Left forelimb (tissue), 1 donor: ENCODE results near the gene TAF11L11.
"Not testable (repeated sequence)": the region's sequence is repeated elsewhere in the genome, so short reads cannot be mapped to it uniquely, and the experiment has no call there.

Experiments used
- DNase-seq: peaks from one replicate; pipeline ENCODE4 v3.0.0-alpha.2; 2018; ENCODE audit warnings: low spot score

Gene TAF11L11

DNA sequence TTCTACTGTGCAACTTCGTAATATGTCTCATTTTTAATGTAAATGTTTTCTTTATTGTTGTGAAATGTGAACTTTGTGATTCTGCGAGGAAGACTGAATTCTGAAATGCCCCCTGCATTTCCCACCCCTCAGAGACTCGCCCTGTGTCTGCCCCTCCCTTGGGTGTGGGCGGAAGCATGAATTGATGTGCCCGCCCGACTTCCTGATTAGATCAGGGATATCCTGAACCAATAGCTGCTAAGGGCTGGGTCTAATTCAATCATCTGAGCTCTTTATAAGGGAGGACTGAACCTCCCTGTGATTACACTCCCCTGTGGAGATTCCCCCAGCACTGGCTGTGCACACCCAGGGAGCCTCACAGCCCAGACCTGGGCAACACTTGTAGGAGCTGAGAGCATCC is at the start of gene TAF11L11:
Gene TAF11L11, plus strand, starts transcription at position 304 of the 400 bp plus-strand sequence.
- not testable (repeated sequence) for DNase-seq

DNA sequence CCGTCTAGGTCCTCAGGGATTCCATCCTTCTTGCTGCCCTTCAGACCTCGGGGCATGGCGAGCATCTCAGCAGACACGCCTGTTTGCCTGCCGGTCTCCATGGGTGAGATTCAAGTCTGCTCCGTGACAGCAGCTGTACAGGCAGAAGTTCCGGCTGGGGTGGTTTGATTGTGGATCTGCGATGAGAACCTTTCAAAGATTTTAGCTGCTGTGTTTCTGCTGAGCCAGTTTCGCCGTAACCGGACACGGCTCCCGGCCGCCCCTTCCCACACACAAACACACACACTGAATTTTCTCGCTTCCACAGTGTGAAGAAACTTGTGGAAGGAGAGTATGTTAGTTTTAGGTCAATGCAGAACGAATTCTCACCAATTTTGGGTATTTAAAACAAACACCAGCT is 18.3 kb upstream of the TAF11L11 start, which contains the start of gene TAF11L7:
Gene TAF11L7, minus strand, starts transcription at position 101 of the 400 bp plus-strand sequence.
- not testable (repeated sequence) for DNase-seq

DNA sequence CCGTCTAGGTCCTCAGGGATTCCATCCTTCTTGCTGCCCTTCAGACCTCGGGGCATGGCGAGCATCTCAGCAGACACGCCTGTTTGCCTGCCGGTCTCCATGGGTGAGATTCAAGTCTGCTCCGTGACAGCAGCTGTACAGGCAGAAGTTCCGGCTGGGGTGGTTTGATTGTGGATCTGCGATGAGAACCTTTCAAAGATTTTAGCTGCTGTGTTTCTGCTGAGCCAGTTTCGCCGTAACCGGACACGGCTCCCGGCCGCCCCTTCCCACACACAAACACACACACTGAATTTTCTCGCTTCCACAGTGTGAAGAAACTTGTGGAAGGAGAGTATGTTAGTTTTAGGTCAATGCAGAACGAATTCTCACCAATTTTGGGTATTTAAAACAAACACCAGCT is 13.1 kb upstream of the TAF11L11 start, which contains the start of gene TAF11L8:
Gene TAF11L8, minus strand, starts transcription at position 101 of the 400 bp plus-strand sequence.
- DNase-seq, result not testable (repeated sequence)

DNA sequence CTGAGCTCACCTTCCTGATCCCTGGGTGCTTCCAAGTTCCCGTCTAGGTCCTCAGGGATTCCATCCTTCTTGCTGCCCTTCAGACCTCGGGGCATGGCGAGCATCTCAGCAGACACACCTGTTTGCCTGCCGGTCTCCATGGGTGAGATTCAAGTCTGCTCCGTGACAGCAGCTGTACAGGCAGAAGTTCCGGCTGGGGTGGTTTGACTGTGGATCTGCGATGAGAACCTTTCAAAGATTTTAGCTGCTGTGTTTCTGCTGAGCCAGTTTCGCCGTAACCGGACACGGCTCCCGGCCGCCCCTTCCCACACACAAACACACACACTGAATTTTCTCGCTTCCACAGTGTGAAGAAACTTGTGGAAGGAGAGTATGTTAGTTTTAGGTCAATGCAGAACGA is 9.7 kb upstream of the TAF11L11 start, which contains the start of gene TAF11L9:
Gene TAF11L9, minus strand, starts transcription at position 140 of the 400 bp plus-strand sequence.
- not testable (repeated sequence) for DNase-seq

DNA sequence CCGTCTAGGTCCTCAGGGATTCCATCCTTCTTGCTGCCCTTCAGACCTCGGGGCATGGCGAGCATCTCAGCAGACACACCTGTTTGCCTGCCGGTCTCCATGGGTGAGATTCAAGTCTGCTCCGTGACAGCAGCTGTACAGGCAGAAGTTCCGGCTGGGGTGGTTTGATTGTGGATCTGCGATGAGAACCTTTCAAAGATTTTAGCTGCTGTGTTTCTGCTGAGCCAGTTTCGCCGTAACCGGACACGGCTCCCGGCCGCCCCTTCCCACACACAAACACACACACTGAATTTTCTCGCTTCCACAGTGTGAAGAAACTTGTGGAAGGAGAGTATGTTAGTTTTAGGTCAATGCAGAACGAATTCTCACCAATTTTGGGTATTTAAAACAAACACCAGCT is 6.3 kb upstream of the TAF11L11 start, which contains the start of gene TAF11L10:
Gene TAF11L10, minus strand, starts transcription at position 101 of the 400 bp plus-strand sequence.
- not testable (repeated sequence) for DNase-seq

DNA sequence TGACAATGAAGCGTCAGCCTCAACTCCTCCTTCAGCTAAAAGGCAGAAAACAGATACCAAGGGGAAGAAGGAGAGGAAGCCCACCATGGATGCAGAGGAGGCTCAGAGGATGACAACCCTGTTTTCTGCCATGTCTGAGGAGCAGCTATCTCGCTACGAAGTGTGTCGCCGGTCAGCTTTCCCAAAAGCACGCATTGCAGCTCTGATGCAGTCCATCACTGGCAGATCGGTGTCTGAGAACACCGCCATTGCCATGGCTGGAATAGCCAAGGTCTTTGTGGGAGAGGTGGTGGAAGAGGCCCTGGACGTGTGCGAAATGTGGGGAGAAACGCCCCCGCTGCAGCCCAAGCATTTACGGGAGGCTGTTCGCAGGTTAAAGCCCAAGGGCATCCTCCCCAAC is 968 bp downstream of the TAF11L11 start:
- no peak for DNase-seq

DNA sequence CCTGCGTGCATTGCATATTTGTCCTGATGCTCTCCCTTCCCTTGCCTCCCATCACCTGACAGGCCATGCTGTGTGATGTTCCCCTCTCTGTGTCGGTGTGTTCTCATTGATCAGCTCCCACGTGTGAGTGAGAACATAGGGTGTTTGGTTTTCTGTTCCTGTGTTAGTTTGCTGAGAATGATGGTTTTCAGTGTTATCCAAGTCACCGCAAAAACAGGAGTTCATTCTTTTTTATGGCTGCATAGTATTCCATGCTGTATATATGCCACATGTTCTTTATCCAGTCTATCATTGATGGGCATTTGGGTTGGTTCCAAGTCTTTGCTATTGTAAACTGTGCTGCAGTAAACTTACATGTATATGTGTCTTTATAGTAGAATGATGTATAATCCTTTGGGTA is 3.5 kb downstream of the TAF11L11 start:
- DNase-seq, result not testable (repeated sequence)

DNA sequence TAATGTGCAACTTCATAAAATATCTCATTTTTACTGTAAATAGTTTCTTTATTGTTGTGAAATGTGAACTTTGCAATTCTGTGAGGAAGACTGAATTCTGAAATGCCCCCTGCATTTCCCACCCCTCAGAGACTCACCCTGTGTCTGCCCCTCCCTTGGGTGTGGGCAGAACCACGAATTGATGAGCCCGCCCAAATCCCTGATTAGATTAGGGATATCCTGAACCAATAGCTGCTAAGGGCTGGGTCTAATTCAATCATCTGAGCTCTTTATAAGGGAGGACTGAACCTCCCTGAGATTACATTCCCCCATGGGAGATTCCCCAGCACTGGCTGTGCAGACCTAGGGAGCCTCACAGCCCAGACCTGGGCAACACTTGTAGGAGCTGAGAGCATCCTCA is 6.1 kb downstream of the TAF11L11 start, which contains the start of gene TAF11L12:
Gene TAF11L12, plus strand, starts transcription at position 301 of the 400 bp plus-strand sequence.
- not testable (repeated sequence) for DNase-seq

DNA sequence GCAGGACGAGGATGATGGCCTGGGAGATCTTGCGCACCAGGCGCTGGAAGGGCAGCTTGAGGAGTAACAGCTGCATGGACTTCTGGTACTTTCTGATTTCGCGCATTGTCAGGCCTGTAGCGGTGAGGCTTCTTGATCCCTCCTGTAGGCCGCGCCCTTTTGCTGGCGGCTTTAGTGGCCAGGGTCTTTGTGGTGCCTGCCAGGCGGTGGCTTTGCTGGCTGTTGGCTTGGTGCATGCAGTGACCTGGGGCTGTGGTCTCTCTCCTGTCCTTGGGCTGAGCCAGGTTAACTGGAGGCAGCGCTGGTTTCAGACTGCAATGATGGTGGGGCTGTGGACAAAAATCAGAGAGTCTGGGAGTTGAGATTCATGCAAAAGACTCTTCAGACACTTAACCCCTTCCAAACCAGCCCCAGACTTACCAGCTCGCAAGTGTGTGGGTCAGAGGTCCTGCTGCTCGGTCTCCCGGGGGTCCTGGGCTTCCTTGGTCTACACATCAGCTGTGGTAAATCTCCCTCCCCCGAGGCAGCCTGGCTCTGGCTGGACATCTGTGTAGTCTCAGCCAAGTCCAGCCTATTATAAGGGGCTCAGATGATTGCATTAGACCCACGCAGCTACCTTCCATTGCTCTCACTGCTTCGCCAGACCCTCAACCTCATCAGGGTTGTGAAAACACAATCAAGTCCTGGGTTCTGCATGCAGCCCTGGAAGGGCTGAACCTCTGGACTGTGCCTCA is 11.1 kb downstream of the TAF11L11 start:
- DNase-seq, result no peak

DNA sequence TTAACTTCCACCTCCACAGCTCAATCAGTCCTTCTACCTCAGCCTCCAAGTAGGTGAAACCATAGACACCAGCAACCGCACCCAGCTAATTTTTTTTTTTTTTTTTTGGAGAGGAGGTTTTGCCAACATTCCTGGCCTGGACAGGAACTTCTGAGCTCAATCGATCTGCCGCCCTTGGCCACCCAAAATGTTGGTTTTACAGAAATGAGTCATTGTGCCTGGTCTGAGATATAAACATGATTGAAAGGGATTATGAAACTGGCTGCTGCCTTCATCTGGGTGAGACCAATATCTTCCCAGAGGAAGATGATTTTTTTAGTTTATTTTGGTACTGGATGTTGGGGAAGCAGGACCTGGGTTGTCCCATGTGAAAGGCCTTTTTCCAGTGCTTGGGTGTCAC is 15.4 kb downstream of the TAF11L11 start:
- DNase-seq, result no peak

DNA sequence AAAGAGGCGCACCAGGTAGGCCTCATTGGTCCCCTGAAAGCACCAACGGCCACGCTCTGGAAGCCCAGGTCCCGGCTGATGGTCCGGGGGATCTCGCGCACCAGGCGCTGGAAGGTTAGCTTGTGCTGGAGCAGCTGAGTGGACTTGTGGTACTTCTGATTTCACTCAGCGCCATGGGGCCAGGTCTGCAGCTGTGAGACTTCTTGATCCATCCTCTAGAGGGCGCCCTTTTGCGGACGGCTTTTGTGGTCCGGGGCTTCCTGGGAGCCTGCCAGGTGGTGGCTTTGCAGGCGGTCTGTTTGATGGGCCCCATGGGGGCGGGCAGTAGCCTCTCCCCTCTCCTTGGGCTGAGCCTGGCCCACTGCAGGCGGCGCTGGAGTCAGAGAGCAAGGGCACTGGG is 16.6 kb downstream of the TAF11L11 start:
- no peak for DNase-seq

DNA sequence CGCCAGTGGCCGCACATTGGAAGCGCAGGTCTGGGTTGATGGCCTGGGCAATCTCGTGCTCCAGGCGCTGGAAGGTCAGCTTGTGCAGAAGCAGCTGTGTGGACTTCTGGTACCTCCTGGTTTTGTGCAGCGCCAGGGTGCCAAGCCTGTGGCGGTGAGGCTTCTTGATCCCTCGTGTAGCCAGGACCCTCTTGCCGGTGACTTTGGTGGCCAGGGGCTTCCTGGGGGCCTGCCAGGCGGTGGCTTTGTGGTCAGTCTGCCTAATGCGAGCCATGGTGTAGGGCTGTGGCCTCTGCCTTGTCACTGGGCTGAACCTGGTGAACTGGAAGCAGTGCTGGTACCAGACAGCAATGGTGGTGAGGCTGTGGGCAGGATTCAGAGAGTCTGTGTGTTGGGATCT is 21.7 kb downstream of the TAF11L11 start:
- DNase-seq, result no peak

DNA sequence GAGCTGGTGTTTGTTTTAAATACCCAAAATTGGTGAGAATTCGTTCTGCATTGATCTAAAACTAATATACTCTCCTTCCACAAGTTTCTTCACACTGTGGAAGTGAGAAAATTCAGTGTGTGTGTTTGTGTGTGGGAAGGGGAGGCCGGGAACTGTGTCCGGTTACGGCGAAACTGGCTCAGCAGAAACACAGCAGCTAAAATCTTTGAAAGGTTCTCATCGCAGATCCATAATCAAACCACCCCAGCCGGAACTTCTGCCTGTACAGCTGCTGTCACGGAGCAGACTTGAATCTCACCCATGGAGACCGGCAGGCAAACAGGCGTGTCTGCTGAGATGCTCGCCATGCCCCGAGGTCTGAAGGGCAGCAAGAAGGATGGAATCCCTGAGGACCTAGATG is 27.8 kb downstream of the TAF11L11 start, which contains the start of gene TAF11L13:
Gene TAF11L13, plus strand, starts transcription at position 301 of the 400 bp plus-strand sequence.
- not testable (repeated sequence) for DNase-seq

DNA sequence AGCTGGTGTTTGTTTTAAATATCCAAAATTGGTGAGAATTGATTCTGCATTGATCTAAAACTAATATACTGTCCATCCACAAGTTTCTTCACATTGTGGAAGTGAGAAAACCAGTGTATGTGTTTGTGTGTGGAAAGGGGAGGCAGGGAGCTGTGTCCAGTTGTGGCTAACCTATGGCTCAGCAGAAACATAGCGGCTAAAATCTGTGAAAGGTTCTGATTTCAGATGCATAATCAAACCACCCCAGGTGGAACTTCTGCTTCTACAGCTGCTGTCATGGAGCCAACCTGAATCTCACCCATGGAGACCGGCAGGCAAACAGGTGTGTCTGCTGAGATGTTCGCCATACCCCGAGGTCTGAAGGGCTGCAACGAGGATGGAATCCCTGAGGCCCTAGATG is 30.2 kb downstream of the TAF11L11 start, which contains the start of gene TAF11L14:
Gene TAF11L14, plus strand, starts transcription at position 301 of the 400 bp plus-strand sequence.
- DNase-seq, result no peak

DNA sequence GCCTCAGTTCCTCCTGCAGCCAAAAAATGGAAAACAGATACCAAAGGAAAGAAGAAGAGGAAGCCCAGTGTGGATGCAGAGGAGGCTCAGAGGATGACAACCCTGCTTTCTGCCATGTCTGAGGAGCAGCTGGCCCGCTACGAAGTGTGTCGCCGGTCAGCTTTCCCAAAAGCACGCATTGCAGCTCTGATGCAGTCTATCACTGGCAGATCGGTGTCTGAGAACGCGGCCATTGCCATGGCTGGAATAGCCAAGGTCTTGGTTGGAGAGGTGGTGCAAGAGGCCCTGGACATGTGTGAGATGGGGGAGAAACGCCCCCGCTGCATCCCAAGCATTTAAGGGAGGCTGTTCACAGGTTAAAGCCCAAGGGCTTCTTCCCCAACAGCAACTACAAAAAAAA is 45.2 kb downstream of the TAF11L11 start:
- not testable (repeated sequence) for DNase-seq

DNA sequence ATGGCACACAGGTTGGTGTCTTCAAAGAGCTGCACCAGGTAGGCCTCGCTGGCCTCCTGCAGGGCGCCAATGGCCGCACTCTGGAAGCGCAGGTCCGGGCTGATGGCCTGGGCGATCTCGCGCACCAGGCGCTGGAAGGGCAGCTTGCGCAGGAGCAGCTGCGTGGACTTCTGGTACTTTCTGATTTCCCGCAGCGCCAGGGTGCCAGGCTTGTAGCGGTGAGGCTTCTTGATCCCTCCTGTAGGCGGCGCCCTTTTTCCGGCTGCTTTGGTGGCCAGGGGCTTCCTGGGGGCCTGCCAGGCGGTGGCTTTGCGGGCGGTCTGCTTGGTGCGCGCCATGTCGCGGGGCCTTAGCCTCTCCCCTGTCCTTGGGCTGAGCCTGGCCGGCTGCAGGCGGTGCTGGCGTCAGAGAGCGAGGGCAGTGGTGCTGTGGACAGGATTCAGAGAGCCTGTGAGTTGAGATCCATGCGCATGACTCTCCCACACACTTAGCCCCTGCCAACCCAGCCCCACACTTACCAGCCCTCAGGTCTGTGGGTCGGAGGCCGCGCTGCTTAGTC is 51.3 kb downstream of the TAF11L11 start:
- not testable (repeated sequence) for DNase-seq
